ENCODE results near the gene VHLL. TPM values are rescaled to one million over a fixed set of nuclear protein-coding genes. Genes with fewer than 3 reads are reported as not detected.
A peak's percentile ranks its signal among the peaks of the same experiment; 100 is the strongest.

Gene VHLL
- total and polyA plus RNA-seq, 10 donors, result not detected

DNA sequence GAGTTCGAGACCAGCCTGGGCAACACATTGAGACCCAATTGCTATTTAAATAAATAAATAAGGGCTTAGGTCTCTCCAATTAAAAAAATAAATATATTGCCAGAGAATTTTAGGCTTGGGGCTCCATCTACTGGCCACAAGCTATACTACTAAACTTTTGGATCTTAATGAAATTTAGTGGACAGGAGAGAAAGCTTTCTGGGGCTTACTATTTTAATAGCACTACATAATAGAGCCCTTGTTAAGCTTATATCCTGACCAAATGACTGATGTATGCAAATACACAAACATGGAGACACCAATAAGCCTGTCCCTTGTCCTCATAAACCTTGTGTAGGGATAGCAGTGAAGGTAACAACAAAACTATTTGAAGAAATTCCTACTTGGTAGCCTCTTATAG is 20.6 kb upstream of the VHLL start:
- 86 to 98% (median 93%) methylated on average over 1 of the region's 1 CpG for WGBS, 5 donors
- no peaks in the 10 kb centered on the region for H3K27me3 ChIP-seq (replicated peaks in 1 of 7)
- no peaks in the 10 kb centered on the region for H3K4me1 ChIP-seq
- intact Hi-C loops (cut with DNase I; ENCODE audit: low total_unique reads), result no loop called here
- H3K36me3 ChIP-seq, result peaks cover 3 to 100% (median 100%) of the 10 kb centered on the region in 6 donors
- TF ChIP-seq POLR2AphosphoS5 (IDR thresholded peaks at IDR 0.05), result no peak
- TF ChIP-seq, protein P1, sequence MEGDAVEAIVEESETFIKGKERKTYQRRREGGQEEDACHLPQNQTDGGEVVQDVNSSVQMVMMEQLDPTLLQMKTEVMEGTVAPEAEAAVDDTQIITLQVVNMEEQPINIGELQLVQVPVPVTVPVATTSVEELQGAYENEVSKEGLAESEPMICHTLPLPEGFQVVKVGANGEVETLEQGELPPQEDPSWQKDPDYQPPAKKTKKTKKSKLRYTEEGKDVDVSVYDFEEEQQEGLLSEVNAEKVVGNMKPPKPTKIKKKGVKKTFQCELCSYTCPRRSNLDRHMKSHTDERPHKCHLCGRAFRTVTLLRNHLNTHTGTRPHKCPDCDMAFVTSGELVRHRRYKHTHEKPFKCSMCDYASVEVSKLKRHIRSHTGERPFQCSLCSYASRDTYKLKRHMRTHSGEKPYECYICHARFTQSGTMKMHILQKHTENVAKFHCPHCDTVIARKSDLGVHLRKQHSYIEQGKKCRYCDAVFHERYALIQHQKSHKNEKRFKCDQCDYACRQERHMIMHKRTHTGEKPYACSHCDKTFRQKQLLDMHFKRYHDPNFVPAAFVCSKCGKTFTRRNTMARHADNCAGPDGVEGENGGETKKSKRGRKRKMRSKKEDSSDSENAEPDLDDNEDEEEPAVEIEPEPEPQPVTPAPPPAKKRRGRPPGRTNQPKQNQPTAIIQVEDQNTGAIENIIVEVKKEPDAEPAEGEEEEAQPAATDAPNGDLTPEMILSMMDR (IDR thresholded peaks at IDR 0.05 in 8 of 11, conservative IDR thresholded peaks at IDR 0.05 in 3 of 11), result peak in 7 of 11 experiments; percentile 27 to 61 (median 51)
- no peak for TF ChIP-seq POLR2A (IDR thresholded peaks at IDR 0.05)
- no peak overlapping the region for H3K27ac ChIP-seq
- H3K4me3 ChIP-seq, result no peak overlapping the region
- no peak for DNase-seq
- H3K9me3 ChIP-seq, result no peaks in the 10 kb centered on the region

DNA sequence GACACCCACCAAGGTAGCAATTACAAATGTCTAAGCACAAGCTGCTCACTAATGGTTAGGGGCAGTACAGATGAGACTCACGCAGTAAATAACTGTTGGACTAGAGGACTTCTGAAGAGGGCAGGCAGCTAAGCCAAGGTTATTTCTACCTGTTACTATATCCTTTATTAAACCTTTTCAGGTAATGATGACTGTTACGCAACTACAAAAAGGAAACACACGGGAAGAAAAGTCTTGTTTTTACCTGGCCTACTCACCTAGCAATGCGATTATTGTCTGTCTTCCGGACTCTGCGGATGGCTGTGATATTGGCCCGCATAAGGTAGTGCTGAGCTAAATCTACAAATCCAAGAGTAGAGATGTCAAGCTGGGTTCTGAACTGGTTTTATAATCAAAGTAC is 17.8 kb upstream of the VHLL start:
- H3K4me3 ChIP-seq, result no peak overlapping the region
- no peaks in the 10 kb centered on the region for H3K4me1 ChIP-seq
- H3K36me3 ChIP-seq, result peaks cover 3 to 100% (median 95%) of the 10 kb centered on the region in 6 donors
- intact Hi-C loops (cut with DNase I; ENCODE audit: low total_unique reads), result no loop called here
- WGBS, 5 donors, result 91 to 95% (median 94%) methylated on average over 7 of the region's 7 CpGs
- no peaks in the 10 kb centered on the region for H3K27me3 ChIP-seq (replicated peaks in 1 of 7)
- H3K9me3 ChIP-seq, result no peaks in the 10 kb centered on the region
- DNase-seq, result no peak
- no peak overlapping the region for H3K27ac ChIP-seq
- TF ChIP-seq POLR2AphosphoS5 (IDR thresholded peaks at IDR 0.05) (no peak), POLR2A (IDR thresholded peaks at IDR 0.05) (no peak)
- TF ChIP-seq, protein P1 (IDR thresholded peaks at IDR 0.05 in 8 of 11, conservative IDR thresholded peaks at IDR 0.05 in 3 of 11), result no peak

DNA sequence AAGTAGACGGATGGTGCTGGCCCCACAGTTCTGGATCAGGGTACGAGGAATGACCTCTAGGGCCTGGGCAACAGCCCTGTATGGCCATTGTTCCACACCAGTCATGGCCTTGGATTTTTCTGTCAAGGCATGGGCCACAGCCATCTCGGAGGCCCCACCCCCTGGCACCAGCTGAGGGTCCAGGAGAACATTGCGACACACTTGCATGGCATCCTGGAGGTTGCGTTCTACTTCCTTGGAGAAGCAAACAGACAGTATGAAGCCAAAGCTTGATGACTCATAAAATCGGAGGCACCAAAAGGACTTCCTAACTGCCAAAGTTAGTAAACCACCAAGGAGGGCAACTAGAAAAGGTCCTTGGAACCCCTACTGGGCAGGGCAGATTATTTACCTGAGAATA is 11.9 kb upstream of the VHLL start:
- Histone ChIP-seq H3K27ac (no peak overlapping the region), H3K27me3 (replicated peaks in 1 of 7) (no peaks in the 10 kb centered on the region), H3K9me3 (no peaks in the 10 kb centered on the region), H3K4me1 (no peaks in the 10 kb centered on the region), H3K4me3 (no peak overlapping the region), H3K36me3 (peaks cover 13 to 100% (median 87%) of the 10 kb centered on the region in 6 donors)
- TF ChIP-seq POLR2AphosphoS5 (IDR thresholded peaks at IDR 0.05), result no peak
- intact Hi-C loops (cut with DNase I; ENCODE audit: low total_unique reads), result no loop called here
- 64 to 81% (median 79%) methylated on average over 6 of the region's 6 CpGs for WGBS, 5 donors
- no peak for DNase-seq

- TF ChIP-seq, protein P1 (IDR thresholded peaks at IDR 0.05 in 8 of 11, conservative IDR thresholded peaks at IDR 0.05 in 3 of 11), result no peak
- TF ChIP-seq POLR2A (IDR thresholded peaks at IDR 0.05) (no peak), POLR2AphosphoS5 (IDR thresholded peaks at IDR 0.05) (no peak)
- no peak overlapping the region for H3K4me3 ChIP-seq
- no peaks in the 10 kb centered on the region for H3K9me3 ChIP-seq
- no peak overlapping the region for H3K27ac ChIP-seq
- no peaks in the 10 kb centered on the region for H3K4me1 ChIP-seq
- H3K27me3 ChIP-seq (replicated peaks in 1 of 7), result no peaks in the 10 kb centered on the region
- intact Hi-C loops (cut with DNase I; ENCODE audit: low total_unique reads), result no loop called here
- H3K36me3 ChIP-seq, result peaks cover 13 to 95% (median 61%) of the 10 kb centered on the region in 6 donors
- DNase-seq, result no peak
Measured at GRCh38 chr1:156308078-156308477, 9.0 kb upstream of the VHLL start.

GRCh38 chr1:156305215-156305614 is 6.1 kb upstream of the VHLL start:
- Histone ChIP-seq H3K27me3 (replicated peaks in 1 of 7) (no peaks in the 10 kb centered on the region), H3K9me3 (no peaks in the 10 kb centered on the region), H3K4me3 (no peak overlapping the region), H3K4me1 (no peaks in the 10 kb centered on the region), H3K36me3 (peaks cover 5 to 66% (median 36%) of the 10 kb centered on the region in 6 donors), H3K27ac (no peak overlapping the region)
- 63 to 82% (median 70%) methylated on average over 2 of the region's 2 CpGs for WGBS, 5 donors
- DNase-seq, result no peak
- intact Hi-C loops (cut with DNase I; ENCODE audit: low total_unique reads), result no loop called here
- TF ChIP-seq POLR2A (IDR thresholded peaks at IDR 0.05) (no peak), POLR2AphosphoS5 (IDR thresholded peaks at IDR 0.05) (no peak)
- TF ChIP-seq, protein P1 (IDR thresholded peaks at IDR 0.05 in 8 of 11, conservative IDR thresholded peaks at IDR 0.05 in 3 of 11), result no peak
